Measurements from ENCODE around the gene PIP5K1C. TPM values are rescaled to one million over a fixed set of nuclear protein-coding genes. Genes with fewer than 3 reads are reported as not detected.

Gene PIP5K1C
- total and polyA plus RNA-seq, 7 donors, result 8.7 to 22.4 (median 16.3) TPM

DNA sequence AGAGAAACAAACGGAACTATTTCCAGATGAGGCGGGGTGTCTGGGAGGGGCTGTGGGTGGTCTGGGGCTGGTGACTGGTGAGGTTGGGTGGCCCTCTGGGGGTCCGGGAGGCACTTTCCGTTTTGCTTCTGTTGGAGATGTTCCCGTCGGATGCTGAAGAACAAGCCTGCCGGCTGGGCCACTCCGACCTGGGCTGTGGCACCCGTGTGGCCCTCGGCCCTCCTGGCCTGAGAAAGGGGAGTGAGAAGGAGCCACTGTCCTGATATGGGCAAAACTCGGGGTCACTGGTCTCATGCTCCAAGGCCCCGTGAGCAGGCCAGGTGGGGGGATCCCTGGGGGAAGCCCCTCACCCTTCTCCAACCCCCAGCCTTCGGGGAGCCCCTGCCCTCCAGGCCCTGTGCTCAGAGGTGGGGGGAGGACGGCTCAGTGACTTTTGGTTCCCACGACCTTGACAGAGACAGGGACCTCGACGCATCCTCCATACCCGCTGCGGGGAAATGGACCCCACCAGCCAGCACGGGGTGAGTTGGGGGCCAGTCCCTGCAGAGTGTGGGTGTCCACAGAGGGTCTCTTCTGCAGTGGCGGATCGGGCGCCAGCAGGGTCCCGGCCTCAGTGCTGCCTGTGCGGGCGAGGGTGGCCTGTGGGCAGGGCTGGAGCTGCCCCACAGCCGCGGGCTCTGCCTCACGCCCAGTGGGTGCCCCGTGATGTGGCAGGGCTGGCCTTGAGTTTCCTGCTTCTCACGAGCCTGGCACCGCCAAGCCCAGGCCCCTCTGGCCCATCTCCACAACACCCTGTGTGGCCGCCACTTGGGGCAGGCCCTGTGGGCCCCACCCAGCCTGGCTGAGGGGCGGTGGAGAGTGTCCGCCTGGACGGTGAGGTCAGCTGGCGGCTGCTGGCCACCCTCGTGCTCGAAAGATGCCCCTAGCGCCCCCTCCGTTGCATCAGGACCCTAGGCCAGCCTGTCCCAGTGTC is 89.2 kb downstream of the PIP5K1C start:
- intact Hi-C loops (cut with DNase I), result loop anchor here in 1 of 2 donors (10.0 kb wide), 1 partner anchor 306 kb away; no protein-coding TSS in a partner anchor
- Histone ChIP-seq H3K36me3 (ENCODE audit: insufficient read depth in 1 of 2, low read depth in 1 of 2) (peaks cover 0 to 39% of the 10 kb centered on the region in 2 donors), H3K9me3 (no peaks in the 10 kb centered on the region), H3K4me1 (peaks cover 5% of the 10 kb centered on the region), H3K27me3 (ENCODE audit: insufficient read depth in 3 of 3, low read length in 2 of 3) (peaks cover 0 to 16% (median 4%) of the 10 kb centered on the region in 3 donors), H3K27ac (no peak overlapping the region), H3K4me3 (no peak overlapping the region)
- WGBS, 3 donors, result 83 to 86% (median 84%) methylated on average over 38 to 41 of the region's 41 CpGs
- TF ChIP-seq, protein P1, sequence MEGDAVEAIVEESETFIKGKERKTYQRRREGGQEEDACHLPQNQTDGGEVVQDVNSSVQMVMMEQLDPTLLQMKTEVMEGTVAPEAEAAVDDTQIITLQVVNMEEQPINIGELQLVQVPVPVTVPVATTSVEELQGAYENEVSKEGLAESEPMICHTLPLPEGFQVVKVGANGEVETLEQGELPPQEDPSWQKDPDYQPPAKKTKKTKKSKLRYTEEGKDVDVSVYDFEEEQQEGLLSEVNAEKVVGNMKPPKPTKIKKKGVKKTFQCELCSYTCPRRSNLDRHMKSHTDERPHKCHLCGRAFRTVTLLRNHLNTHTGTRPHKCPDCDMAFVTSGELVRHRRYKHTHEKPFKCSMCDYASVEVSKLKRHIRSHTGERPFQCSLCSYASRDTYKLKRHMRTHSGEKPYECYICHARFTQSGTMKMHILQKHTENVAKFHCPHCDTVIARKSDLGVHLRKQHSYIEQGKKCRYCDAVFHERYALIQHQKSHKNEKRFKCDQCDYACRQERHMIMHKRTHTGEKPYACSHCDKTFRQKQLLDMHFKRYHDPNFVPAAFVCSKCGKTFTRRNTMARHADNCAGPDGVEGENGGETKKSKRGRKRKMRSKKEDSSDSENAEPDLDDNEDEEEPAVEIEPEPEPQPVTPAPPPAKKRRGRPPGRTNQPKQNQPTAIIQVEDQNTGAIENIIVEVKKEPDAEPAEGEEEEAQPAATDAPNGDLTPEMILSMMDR (IDR thresholded peaks at IDR 0.05), result no peak
- ATAC-seq (no peak), DNase-seq (no peak)

DNA sequence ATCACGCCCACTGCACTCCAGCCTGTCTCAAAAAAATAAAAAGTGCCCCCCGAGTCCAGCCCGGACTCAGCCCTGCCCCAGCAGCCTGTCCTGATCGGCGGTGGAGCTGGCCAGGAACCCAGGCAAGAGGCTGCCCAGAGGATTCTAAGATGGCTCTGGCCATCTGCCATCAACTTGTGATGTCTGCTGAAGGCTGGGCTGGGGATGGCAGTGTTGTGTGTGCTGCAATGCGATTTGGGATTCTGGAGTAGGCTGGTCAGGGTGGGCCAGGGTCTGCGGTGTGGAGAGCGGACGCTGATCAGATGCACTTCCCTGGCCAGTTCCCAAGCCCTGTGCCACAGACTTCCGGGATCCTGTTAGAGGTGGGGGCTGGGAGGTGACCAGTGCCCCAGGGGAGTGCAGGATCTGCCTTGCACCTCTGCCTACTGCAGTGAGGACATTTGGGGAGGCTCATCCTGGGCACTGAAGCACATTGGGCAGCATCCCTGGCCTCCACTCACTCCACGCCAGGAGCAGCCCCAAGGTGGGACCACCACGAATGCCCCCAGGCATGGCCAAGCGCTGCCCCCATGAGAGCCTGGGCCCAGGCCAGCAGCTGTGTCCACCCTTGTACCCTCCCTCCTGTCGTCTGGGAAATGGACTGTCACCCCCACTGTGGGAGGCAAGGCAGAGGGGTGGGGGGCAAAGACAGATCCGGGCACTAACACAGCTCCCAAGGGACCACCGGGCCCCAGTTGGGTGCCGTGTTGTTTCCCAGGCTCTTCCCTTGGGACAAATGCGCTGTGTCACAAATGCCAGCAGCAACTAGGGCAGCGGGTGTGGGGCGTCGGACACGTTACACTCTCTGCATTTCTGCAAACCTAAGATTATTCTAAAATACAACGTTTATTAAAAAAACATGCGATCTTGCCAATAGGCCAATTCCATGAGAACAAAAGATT is 90.2 kb downstream of the PIP5K1C start:
- peaks cover 0 to 26% (median 4%) of the 10 kb centered on the region in 3 donors for H3K27me3 ChIP-seq (ENCODE audit: insufficient read depth in 3 of 3, low read length in 2 of 3)
- peaks cover 0 to 35% of the 10 kb centered on the region in 2 donors for H3K36me3 ChIP-seq (ENCODE audit: insufficient read depth in 1 of 2, low read depth in 1 of 2)
- ATAC-seq (no peak), DNase-seq (no peak)
- H3K9me3 ChIP-seq, result no peaks in the 10 kb centered on the region
- H3K4me3 ChIP-seq, result no peak overlapping the region
- 64 to 71% (median 65%) methylated on average over 24 of the region's 24 CpGs for WGBS, 3 donors
- TF ChIP-seq, protein P1 (IDR thresholded peaks at IDR 0.05), result no peak
- intact Hi-C loops (cut with DNase I), result loop anchor here in 1 of 2 donors (10.0 kb wide), 1 partner anchor 305 kb away; no protein-coding TSS in a partner anchor
- no peak overlapping the region for H3K27ac ChIP-seq
- H3K4me1 ChIP-seq, result peaks cover 5% of the 10 kb centered on the region

DNA sequence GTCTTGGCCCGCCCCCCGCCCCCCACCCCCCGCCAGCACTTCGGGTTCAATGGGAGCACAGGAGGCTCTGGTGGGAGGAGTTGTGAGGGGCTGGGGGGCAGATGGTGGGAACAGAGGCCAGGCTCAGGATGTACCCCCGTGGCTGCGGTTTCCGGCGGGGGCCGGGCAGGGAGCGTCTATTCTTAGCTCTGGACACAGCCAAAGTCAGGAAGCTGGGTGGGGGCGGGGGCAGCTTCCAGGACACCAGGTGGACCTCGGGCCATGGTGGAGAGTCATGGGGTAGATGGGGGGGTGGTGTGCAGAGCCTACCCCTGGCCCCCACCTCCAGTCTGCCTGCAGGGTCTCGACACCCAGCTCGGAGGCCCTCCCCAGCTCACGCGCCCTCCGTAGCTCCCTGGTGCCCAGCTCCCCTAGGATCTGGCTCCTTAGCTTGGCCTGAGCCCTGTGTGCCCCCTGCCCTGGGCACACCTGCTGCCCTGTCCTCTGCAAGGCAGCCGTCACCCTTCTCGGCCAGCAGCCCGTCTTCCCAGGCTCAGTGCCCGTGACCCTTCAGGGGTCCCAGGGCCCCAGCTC is 91.4 kb downstream of the PIP5K1C start:
- DNase-seq, result peak in 1 of 2 donors; percentile 61
- Histone ChIP-seq H3K27me3 (ENCODE audit: insufficient read depth in 3 of 3, low read length in 2 of 3) (peaks cover 0 to 34% (median 7%) of the 10 kb centered on the region in 3 donors), H3K9me3 (no peaks in the 10 kb centered on the region), H3K27ac (no peak overlapping the region), H3K4me3 (no peak overlapping the region), H3K4me1 (peaks cover 5% of the 10 kb centered on the region), H3K36me3 (ENCODE audit: insufficient read depth in 1 of 2, low read depth in 1 of 2) (peaks cover 0 to 30% of the 10 kb centered on the region in 2 donors)
- peak; percentile 27 to 63 (median 34) for ATAC-seq
- TF ChIP-seq, protein P1 (IDR thresholded peaks at IDR 0.05), result no peak
- 35 to 49% (median 48%) methylated on average over 14 to 21 of the region's 21 CpGs for WGBS, 3 donors
- intact Hi-C loops (cut with DNase I), result no loop called here

DNA sequence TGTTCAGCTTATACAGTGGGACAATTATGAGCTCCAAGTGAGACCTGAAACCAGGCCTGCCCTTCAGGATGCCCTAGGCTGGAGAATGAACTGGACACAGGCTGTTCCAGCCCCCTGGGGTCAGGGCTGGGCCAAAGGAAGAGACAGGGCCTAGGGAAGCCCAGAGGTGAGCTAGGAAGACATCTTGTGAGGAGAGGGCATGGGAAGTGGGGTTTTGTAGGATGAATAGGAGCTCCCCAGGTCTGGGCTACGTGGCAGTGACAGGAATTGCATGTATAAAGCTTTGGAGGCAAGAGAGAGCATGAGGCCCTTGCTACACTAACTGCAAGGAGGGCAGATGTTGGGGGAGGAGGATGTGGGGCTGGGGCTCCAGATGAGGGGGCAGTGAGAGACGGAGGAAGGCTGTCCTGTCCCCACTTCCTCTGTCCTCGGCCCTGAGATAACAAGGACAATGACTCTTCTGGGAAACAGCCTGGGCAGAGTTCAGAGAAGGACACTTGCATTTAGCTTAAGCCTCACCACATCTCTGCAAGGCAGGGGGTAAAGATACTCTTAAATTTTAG is 92.1 kb downstream of the PIP5K1C start:
- H3K4me3 ChIP-seq, result no peak overlapping the region
- TF ChIP-seq, protein P1 (IDR thresholded peaks at IDR 0.05), result no peak
- 56 to 69% (median 64%) methylated on average over 3 of the region's 3 CpGs for WGBS, 3 donors
- no peak for ATAC-seq
- peak in 1 of 2 donors; percentile 15 for DNase-seq
- H3K9me3 ChIP-seq, result no peaks in the 10 kb centered on the region
- H3K27ac ChIP-seq, result peak overlapping the region; percentile 54
- peaks cover 0 to 39% (median 9%) of the 10 kb centered on the region in 3 donors for H3K27me3 ChIP-seq (ENCODE audit: insufficient read depth in 3 of 3, low read length in 2 of 3)
- intact Hi-C loops (cut with DNase I), result no loop called here
- peaks cover 5% of the 10 kb centered on the region for H3K4me1 ChIP-seq
- peaks cover 0 to 24% of the 10 kb centered on the region in 2 donors for H3K36me3 ChIP-seq (ENCODE audit: insufficient read depth in 1 of 2, low read depth in 1 of 2)
